Measurements from ENCODE around the gene CTBP2. TPM values are rescaled to one million over a fixed set of nuclear protein-coding genes. Genes with fewer than 3 reads are reported as not detected.
A peak's percentile ranks its signal among the peaks of the same experiment; 100 is the strongest.

Gene CTBP2
- total RNA-seq, 1 experiment from 2014 or later, result 125 TPM

GRCh38 chr10:125125951-125126735 is 34.2 kb downstream of the CTBP2 start:
- ChIA-PET CTCF (no interaction called here), POLR2A (no interaction called here)
- intact Hi-C loops (cut with micrococcal nuclease; ENCODE audit: unreplicated experiment), result no loop called here

GRCh38 chr10:125124907-125125306 is 35.5 kb downstream of the CTBP2 start:
- POLR2A ChIA-PET, result no interaction called here
- CTCF ChIA-PET, result no interaction called here
- TF ChIP-seq SIN3A (IDR thresholded peaks at IDR 0.05; ENCODE audit: borderline replicate concordance, insufficient read depth, low read depth, low read length) (no peak), TCF7L2 (IDR thresholded peaks at IDR 0.05; ENCODE audit: low read depth, low read length) (no peak), POLR2AphosphoS5 (IDR thresholded peaks at IDR 0.05; ENCODE audit: low read depth, low read length) (no peak)
- TF ChIP-seq, protein P1, sequence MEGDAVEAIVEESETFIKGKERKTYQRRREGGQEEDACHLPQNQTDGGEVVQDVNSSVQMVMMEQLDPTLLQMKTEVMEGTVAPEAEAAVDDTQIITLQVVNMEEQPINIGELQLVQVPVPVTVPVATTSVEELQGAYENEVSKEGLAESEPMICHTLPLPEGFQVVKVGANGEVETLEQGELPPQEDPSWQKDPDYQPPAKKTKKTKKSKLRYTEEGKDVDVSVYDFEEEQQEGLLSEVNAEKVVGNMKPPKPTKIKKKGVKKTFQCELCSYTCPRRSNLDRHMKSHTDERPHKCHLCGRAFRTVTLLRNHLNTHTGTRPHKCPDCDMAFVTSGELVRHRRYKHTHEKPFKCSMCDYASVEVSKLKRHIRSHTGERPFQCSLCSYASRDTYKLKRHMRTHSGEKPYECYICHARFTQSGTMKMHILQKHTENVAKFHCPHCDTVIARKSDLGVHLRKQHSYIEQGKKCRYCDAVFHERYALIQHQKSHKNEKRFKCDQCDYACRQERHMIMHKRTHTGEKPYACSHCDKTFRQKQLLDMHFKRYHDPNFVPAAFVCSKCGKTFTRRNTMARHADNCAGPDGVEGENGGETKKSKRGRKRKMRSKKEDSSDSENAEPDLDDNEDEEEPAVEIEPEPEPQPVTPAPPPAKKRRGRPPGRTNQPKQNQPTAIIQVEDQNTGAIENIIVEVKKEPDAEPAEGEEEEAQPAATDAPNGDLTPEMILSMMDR (IDR thresholded peaks at IDR 0.05), result no peak
- TF ChIP-seq, protein P2, sequence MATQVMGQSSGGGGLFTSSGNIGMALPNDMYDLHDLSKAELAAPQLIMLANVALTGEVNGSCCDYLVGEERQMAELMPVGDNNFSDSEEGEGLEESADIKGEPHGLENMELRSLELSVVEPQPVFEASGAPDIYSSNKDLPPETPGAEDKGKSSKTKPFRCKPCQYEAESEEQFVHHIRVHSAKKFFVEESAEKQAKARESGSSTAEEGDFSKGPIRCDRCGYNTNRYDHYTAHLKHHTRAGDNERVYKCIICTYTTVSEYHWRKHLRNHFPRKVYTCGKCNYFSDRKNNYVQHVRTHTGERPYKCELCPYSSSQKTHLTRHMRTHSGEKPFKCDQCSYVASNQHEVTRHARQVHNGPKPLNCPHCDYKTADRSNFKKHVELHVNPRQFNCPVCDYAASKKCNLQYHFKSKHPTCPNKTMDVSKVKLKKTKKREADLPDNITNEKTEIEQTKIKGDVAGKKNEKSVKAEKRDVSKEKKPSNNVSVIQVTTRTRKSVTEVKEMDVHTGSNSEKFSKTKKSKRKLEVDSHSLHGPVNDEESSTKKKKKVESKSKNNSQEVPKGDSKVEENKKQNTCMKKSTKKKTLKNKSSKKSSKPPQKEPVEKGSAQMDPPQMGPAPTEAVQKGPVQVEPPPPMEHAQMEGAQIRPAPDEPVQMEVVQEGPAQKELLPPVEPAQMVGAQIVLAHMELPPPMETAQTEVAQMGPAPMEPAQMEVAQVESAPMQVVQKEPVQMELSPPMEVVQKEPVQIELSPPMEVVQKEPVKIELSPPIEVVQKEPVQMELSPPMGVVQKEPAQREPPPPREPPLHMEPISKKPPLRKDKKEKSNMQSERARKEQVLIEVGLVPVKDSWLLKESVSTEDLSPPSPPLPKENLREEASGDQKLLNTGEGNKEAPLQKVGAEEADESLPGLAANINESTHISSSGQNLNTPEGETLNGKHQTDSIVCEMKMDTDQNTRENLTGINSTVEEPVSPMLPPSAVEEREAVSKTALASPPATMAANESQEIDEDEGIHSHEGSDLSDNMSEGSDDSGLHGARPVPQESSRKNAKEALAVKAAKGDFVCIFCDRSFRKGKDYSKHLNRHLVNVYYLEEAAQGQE (IDR thresholded peaks at IDR 0.05; ENCODE audit: insufficient read depth in 1 of 2, low read depth in 2 of 2, low read length in 1 of 2), result no peak
- intact Hi-C loops (cut with micrococcal nuclease; ENCODE audit: unreplicated experiment), result no loop called here
- no TSS peak for BruUV-seq (replicated peaks)
- H3K4me1 ChIP-seq (ENCODE audit: control insufficient read depth, insufficient read depth, low read length), result peaks cover 38% of the 10 kb centered on the region
- H3K36me3 ChIP-seq (ENCODE audit: control insufficient read depth, insufficient read depth, low read length), result no peaks in the 10 kb centered on the region
- H3K27ac ChIP-seq (ENCODE audit: low read length), result no peak overlapping the region
- no peaks in the 10 kb centered on the region for H3K9me3 ChIP-seq (ENCODE audit: control insufficient read depth, insufficient read depth, low read depth, low read length)
- in situ Hi-C loops (cut with HindIII; ENCODE audit: low pct_unique_long_range_greater_than_20kb, low sequenced_read_pairs), result no loop called here
- DNase-seq (ENCODE audit: low read depth, low spot score) (no peak), ATAC-seq (no peak)
- no peaks in the 10 kb centered on the region for H3K27me3 ChIP-seq (ENCODE audit: control insufficient read depth, insufficient read depth, low read length)
- H3K4me3 ChIP-seq (ENCODE audit: low read depth in 2 of 2, low read length in 2 of 2), result no peak overlapping the region

More at GRCh38 chr10:125125951-125126735, 34.2 kb downstream of the CTBP2 start:
- no peak for ATAC-seq
- in situ Hi-C loops (cut with HindIII; ENCODE audit: low pct_unique_long_range_greater_than_20kb, low sequenced_read_pairs), result no loop called here
- no peaks in the 10 kb centered on the region for H3K36me3 ChIP-seq (ENCODE audit: control insufficient read depth, insufficient read depth, low read length)
- TF ChIP-seq TCF7L2 (IDR thresholded peaks at IDR 0.05; ENCODE audit: low read depth, low read length) (no peak), SIN3A (IDR thresholded peaks at IDR 0.05; ENCODE audit: borderline replicate concordance, insufficient read depth, low read depth, low read length) (no peak), POLR2AphosphoS5 (IDR thresholded peaks at IDR 0.05; ENCODE audit: low read depth, low read length) (no peak)
- TF ChIP-seq, protein P2 (IDR thresholded peaks at IDR 0.05; ENCODE audit: insufficient read depth in 1 of 2, low read depth in 2 of 2, low read length in 1 of 2), result no peak
- TF ChIP-seq, protein P1 (IDR thresholded peaks at IDR 0.05), result no peak
- H3K9me3 ChIP-seq (ENCODE audit: control insufficient read depth, insufficient read depth, low read depth, low read length), result no peaks in the 10 kb centered on the region
- H3K27me3 ChIP-seq (ENCODE audit: control insufficient read depth, insufficient read depth, low read length), result no peaks in the 10 kb centered on the region
- DNase-seq (ENCODE audit: low read depth, low spot score), result no peak
- no peak overlapping the region for H3K4me3 ChIP-seq (ENCODE audit: low read depth in 2 of 2, low read length in 2 of 2)
- H3K27ac ChIP-seq (ENCODE audit: low read length), result no peak overlapping the region
- TSS peak; percentile 7 for BruUV-seq (replicated peaks)
- peaks cover 35% of the 10 kb centered on the region for H3K4me1 ChIP-seq (ENCODE audit: control insufficient read depth, insufficient read depth, low read length)

Measured in Panc1 (cell line).